ENCODE results near the gene CREBBP. TPM values are rescaled to one million over a fixed set of nuclear protein-coding genes. Genes with fewer than 3 reads are reported as not detected.

The CREBBP gene
- total RNA-seq, 4 donors from 2014 or later, result 48.2 to 112 (median 74.9) TPM

DNA sequence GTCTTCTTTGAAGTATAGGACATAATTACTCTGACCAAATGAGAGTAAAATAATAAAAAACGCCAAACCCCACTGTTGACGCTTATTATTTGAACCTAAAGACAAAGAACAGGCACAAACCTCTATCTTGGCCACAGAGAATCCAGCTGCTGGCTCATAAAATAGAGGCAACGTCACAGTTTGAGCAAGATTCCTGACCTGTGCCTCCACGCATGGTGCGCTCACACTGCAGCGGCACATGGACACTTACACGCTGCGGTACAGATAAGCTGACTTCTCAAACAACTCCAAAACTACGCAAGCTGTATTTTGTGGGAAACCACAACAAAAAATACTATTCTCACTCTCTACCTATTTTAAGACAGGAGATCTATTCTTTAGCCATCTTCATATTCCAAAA, 124.4 kb downstream of the CREBBP start:
- no peak for TF ChIP-seq POLR2A (IDR thresholded peaks at IDR 0.05; ENCODE audit: low read depth)
- TF ChIP-seq EP300 (IDR thresholded peaks at IDR 0.05), result no peak
- TF ChIP-seq, protein P1, sequence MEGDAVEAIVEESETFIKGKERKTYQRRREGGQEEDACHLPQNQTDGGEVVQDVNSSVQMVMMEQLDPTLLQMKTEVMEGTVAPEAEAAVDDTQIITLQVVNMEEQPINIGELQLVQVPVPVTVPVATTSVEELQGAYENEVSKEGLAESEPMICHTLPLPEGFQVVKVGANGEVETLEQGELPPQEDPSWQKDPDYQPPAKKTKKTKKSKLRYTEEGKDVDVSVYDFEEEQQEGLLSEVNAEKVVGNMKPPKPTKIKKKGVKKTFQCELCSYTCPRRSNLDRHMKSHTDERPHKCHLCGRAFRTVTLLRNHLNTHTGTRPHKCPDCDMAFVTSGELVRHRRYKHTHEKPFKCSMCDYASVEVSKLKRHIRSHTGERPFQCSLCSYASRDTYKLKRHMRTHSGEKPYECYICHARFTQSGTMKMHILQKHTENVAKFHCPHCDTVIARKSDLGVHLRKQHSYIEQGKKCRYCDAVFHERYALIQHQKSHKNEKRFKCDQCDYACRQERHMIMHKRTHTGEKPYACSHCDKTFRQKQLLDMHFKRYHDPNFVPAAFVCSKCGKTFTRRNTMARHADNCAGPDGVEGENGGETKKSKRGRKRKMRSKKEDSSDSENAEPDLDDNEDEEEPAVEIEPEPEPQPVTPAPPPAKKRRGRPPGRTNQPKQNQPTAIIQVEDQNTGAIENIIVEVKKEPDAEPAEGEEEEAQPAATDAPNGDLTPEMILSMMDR (IDR thresholded peaks at IDR 0.05), result no peak
- no peak for TF ChIP-seq POLR2AphosphoS5 (IDR thresholded peaks at IDR 0.05)
- Histone ChIP-seq H3K27ac (replicated peaks in 1 of 4) (no peak overlapping the region), H3K9me3 (no peaks in the 10 kb centered on the region), H3K27me3 (no peaks in the 10 kb centered on the region), H3K4me1 (peaks cover 16 to 48% (median 45%) of the 10 kb centered on the region in 4 donors), H3K36me3 (peaks cover 23 to 75% (median 50%) of the 10 kb centered on the region in 4 donors), H3K4me3 (no peak overlapping the region)
- intact Hi-C loops (cut with DNase I), result no loop called here
- WGBS, result 90% methylated on average over 9 of the region's 9 CpGs
- DNase-seq (ENCODE audit: extremely low spot score), result no peak

DNA sequence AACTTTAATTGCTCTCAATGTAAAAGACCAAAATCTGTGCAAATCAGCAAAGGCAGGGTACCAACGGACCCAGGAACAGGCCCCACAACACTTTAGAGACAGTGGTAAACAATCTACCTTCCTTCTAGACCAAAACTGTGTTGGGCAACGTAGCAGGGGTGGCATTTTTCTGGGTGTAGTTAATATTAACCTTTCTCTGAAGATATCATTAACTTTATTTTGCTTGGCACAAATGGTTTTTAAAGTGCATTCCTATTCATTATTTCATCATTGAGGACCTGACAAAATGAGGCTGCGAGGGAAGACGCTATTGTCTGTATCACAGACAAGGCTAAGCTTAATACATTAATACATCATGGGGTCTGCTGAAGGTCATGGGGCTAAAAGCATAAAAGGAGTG, 125.3 kb downstream of the CREBBP start:
- H3K4me1 ChIP-seq, result peaks cover 16 to 48% (median 45%) of the 10 kb centered on the region in 4 donors
- no peak for DNase-seq (ENCODE audit: extremely low spot score)
- 71% methylated on average over 4 of the region's 4 CpGs for WGBS
- peak overlapping the region in 1 of 4 donors; percentile 13 for H3K27ac ChIP-seq (replicated peaks in 1 of 4)
- H3K4me3 ChIP-seq, result no peak overlapping the region
- intact Hi-C loops (cut with DNase I), result no loop called here
- TF ChIP-seq POLR2A (IDR thresholded peaks at IDR 0.05; ENCODE audit: low read depth) (no peak), POLR2AphosphoS5 (IDR thresholded peaks at IDR 0.05) (no peak), EP300 (IDR thresholded peaks at IDR 0.05) (no peak)
- TF ChIP-seq, protein P1 (IDR thresholded peaks at IDR 0.05), result no peak
- H3K27me3 ChIP-seq, result no peaks in the 10 kb centered on the region
- H3K9me3 ChIP-seq, result no peaks in the 10 kb centered on the region
- peaks cover 23 to 75% (median 48%) of the 10 kb centered on the region in 4 donors for H3K36me3 ChIP-seq

DNA sequence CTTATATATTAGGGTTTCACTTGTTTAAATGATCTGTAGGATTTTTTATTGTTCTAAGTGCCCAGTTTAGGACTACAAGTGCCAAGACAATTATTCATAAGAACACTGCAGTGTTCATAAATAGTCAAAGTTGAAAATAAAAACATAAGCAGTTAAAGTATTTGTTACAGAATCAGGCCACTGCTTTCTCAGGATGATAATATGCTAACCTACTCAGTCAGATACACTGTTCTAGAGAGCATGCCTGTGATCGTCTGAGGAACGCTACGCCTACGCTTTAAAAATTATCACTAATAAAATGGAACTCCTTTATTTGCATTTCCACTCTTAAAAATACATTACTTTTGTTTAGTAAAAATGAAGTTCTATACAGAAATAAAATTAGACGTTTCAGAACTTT, 125.7 kb downstream of the CREBBP start:
- H3K27me3 ChIP-seq, result no peaks in the 10 kb centered on the region
- no peak for DNase-seq (ENCODE audit: extremely low spot score)
- peaks cover 16 to 44% (median 40%) of the 10 kb centered on the region in 4 donors for H3K4me1 ChIP-seq
- peak overlapping the region; percentile 9 to 40 (median 19) for H3K27ac ChIP-seq (replicated peaks in 1 of 4)
- WGBS, result 77% methylated on average over 5 of the region's 5 CpGs
- no peak overlapping the region for H3K4me3 ChIP-seq
- no peaks in the 10 kb centered on the region for H3K9me3 ChIP-seq
- intact Hi-C loops (cut with DNase I), result no loop called here
- H3K36me3 ChIP-seq, result peaks cover 23 to 80% (median 50%) of the 10 kb centered on the region in 4 donors
- no peak for TF ChIP-seq POLR2AphosphoS5 (IDR thresholded peaks at IDR 0.05)
- TF ChIP-seq POLR2A (IDR thresholded peaks at IDR 0.05; ENCODE audit: low read depth), result no peak
- TF ChIP-seq, protein P1 (IDR thresholded peaks at IDR 0.05), result no peak
- no peak for TF ChIP-seq EP300 (IDR thresholded peaks at IDR 0.05)

DNA sequence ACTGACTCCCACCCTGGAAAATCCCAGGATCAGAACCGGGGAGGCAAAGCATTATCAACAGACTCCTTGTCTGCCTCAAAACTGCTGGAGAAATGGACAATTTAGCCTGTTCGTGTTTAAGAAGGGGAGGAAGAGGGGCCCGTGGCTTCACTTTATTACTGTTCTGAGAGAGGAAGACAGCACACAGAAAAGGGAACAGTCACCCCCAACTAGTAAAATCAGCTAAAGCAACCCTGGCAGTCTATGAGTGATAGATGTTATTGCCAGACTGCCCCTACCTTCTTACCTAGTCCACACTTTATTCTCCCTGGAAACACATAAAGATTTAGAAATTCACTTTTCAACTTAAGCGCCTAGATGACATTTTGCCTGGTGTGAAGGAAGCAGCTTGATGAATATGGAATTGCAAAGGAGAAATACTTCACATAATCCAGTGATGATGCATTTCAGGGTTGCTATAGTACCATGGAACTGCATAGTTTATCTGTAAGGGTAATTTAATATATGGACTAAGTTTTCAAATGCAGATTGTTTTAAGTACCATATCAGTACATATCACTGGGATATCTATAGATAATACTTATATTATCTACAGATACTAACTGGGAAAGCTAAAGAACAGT, 126.3 kb downstream of the CREBBP start:
- H3K4me1 ChIP-seq, result peaks cover 16 to 38% (median 35%) of the 10 kb centered on the region in 4 donors
- H3K27me3 ChIP-seq, result no peaks in the 10 kb centered on the region
- WGBS, result 45% methylated on average over 3 of the region's 4 CpGs
- intact Hi-C loops (cut with DNase I), result no loop called here
- H3K9me3 ChIP-seq, result no peaks in the 10 kb centered on the region
- H3K4me3 ChIP-seq, result no peak overlapping the region
- TF ChIP-seq POLR2A (IDR thresholded peaks at IDR 0.05; ENCODE audit: low read depth), result no peak
- peak in 1 of 2 donors; percentile 15 for TF ChIP-seq POLR2AphosphoS5 (IDR thresholded peaks at IDR 0.05)
- H3K27ac ChIP-seq (replicated peaks in 1 of 4), result peak overlapping the region; percentile 41 to 68 (median 60)
- H3K36me3 ChIP-seq, result peaks cover 23 to 84% (median 51%) of the 10 kb centered on the region in 4 donors
- DNase-seq (ENCODE audit: extremely low spot score), result no peak

DNA sequence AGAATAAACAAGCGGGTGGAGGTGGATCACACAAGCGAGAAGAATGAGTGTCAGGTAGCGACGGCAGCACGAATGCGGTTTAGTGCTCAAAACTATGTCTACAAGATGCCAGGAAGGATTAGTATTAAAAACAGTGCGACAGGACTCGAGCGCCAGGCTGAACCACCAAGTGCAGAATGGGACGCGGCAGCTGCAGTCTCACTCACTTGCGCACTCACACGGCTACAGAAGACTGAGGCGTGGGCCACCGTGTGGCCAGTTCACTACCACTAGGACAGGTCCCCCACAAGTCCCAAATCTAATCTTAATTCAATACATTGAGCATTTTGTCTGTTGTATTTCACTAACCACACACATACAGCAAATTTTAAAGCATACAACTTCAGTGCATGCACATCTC, 127.5 kb downstream of the CREBBP start:
- Histone ChIP-seq H3K9me3 (no peaks in the 10 kb centered on the region), H3K4me3 (no peak overlapping the region), H3K27me3 (no peaks in the 10 kb centered on the region), H3K27ac (replicated peaks in 1 of 4) (no peak overlapping the region), H3K36me3 (peaks cover 22 to 85% (median 53%) of the 10 kb centered on the region in 4 donors), H3K4me1 (peaks cover 16 to 34% (median 27%) of the 10 kb centered on the region in 4 donors)
- 89% methylated on average over 11 of the region's 15 CpGs for WGBS
- no peak for TF ChIP-seq POLR2AphosphoS5 (IDR thresholded peaks at IDR 0.05)
- TF ChIP-seq POLR2A (IDR thresholded peaks at IDR 0.05; ENCODE audit: low read depth), result no peak
- TF ChIP-seq, protein P1 (IDR thresholded peaks at IDR 0.05), result no peak
- TF ChIP-seq EP300 (IDR thresholded peaks at IDR 0.05), result no peak
- DNase-seq (ENCODE audit: extremely low spot score), result no peak
- intact Hi-C loops (cut with DNase I), result no loop called here
